BLaER1 (cell line): ENCODE data around the gene TRIM41.

Experiments
- H3K27ac ChIP-seq: shearing (Covaris generic); formaldehyde crosslinking; 2 replicates; pipeline ENCODE4 v1.8.1; 2022
- H3K27me3 ChIP-seq: shearing (Covaris generic); formaldehyde crosslinking; 2 replicates; pipeline ENCODE4 v1.8.1; 2022
- H3K36me3 ChIP-seq: shearing (Covaris generic); formaldehyde crosslinking; 2 replicates; pipeline ENCODE4 v1.8.1; 2022
- H3K4me1 ChIP-seq: shearing (Covaris generic); formaldehyde crosslinking; 2 replicates; pipeline ENCODE4 v1.8.1; 2022
- H3K4me2 ChIP-seq: shearing (Covaris generic); formaldehyde crosslinking; 2 replicates; pipeline ENCODE4 v1.8.1; 2022
- H3K4me3 ChIP-seq: shearing (Covaris generic); formaldehyde crosslinking; 2 replicates; pipeline ENCODE4 v1.8.1; 2022
- H3K9ac ChIP-seq: shearing (Covaris generic); formaldehyde crosslinking; 2 replicates; pipeline ENCODE4 v1.8.1; 2022
- H3K9me3 ChIP-seq: shearing (Covaris generic); formaldehyde crosslinking; 2 replicates; pipeline ENCODE4 v1.8.1; 2022
- H4K20me1 ChIP-seq: shearing (Covaris generic); formaldehyde crosslinking; 2 replicates; pipeline ENCODE4 v1.8.1; 2022
- Cebpa-rat ChIP-seq: shearing (Covaris generic); IDR thresholded peaks from 2 replicates; pipeline ENCODE4 v1.8.1; 2022

Gene TRIM41

GRCh38 chr5:181193656-181194055, 29.4 kb upstream of the TRIM41 start:
- H3K27me3 ChIP-seq: no peaks in the 10 kb centered on the region

GRCh38 chr5:181194489-181195248, 28.4 kb upstream of the TRIM41 start:
- no peak overlapping the region for H3K4me3 ChIP-seq
- TF ChIP-seq Cebpa-rat: no peak
- H3K9me3 ChIP-seq: no peaks in the 10 kb centered on the region
- H3K4me1 ChIP-seq: peaks cover 49% of the 10 kb centered on the region
- no peak overlapping the region for H3K4me2 ChIP-seq
- H3K9ac ChIP-seq: no peak overlapping the region
- H3K36me3 ChIP-seq: peaks cover 13% of the 10 kb centered on the region; the same call in 1 of the 2 replicates
- H3K27ac ChIP-seq: no peak overlapping the region
- H3K27me3 ChIP-seq: 0 out of 2 replicates have a peak, but pooled peaks cover 2% of the 10 kb centered on the region
- H4K20me1 ChIP-seq: no peaks in the 10 kb centered on the region

More at GRCh38 chr5:181193656-181194055, 29.4 kb upstream of the TRIM41 start:
- Histone ChIP-seq H3K27ac (no peak overlapping the region), H3K4me2 (peak overlapping the region; percentile 99), H3K9me3 (no peaks in the 10 kb centered on the region), H3K9ac (no peak overlapping the region), H3K4me1 (peaks cover 41% of the 10 kb centered on the region), H3K4me3 (no peak overlapping the region), H3K36me3 (peaks cover 13% of the 10 kb centered on the region; the same call in 1 of the 2 replicates), H4K20me1 (no peaks in the 10 kb centered on the region)
- TF ChIP-seq Cebpa-rat: no peak

- no peak overlapping the region for H3K9ac ChIP-seq
- H3K9me3 ChIP-seq: no peaks in the 10 kb centered on the region
- no peak overlapping the region for H3K4me3 ChIP-seq
- no peaks in the 10 kb centered on the region for H4K20me1 ChIP-seq
- peaks cover 13% of the 10 kb centered on the region; the same call in 1 of the 2 replicates for H3K36me3 ChIP-seq
- H3K4me2 ChIP-seq: no peak overlapping the region
- H3K27ac ChIP-seq: no peak overlapping the region
- no peak for TF ChIP-seq Cebpa-rat
- 0 out of 2 replicates have a peak, but pooled peaks cover 3% of the 10 kb centered on the region for H3K27me3 ChIP-seq
- peaks cover 49% of the 10 kb centered on the region for H3K4me1 ChIP-seq
Observed at GRCh38 chr5:181195249-181195761, 27.8 kb upstream of the TRIM41 start.

GRCh38 chr5:181197326-181197951, 25.6 kb upstream of the TRIM41 start:
- no peak for TF ChIP-seq Cebpa-rat
- Histone ChIP-seq H4K20me1 (no peaks in the 10 kb centered on the region), H3K27ac (no peak overlapping the region), H3K9ac (no peak overlapping the region), H3K4me3 (no peak overlapping the region), H3K36me3 (peaks cover 13% of the 10 kb centered on the region; the same call in 1 of the 2 replicates), H3K9me3 (no peaks in the 10 kb centered on the region), H3K4me1 (peaks cover 46% of the 10 kb centered on the region), H3K4me2 (peak overlapping the region; percentile 48), H3K27me3 (peaks cover 21% of the 10 kb centered on the region)

GRCh38 chr5:181198106-181198685, 24.9 kb upstream of the TRIM41 start:
- Histone ChIP-seq H3K4me3 (no peak overlapping the region), H3K27me3 (peaks cover 29% of the 10 kb centered on the region), H4K20me1 (no peaks in the 10 kb centered on the region), H3K36me3 (peaks cover 13% of the 10 kb centered on the region; the same call in 1 of the 2 replicates), H3K27ac (no peak overlapping the region), H3K4me1 (peaks cover 38% of the 10 kb centered on the region), H3K4me2 (peak overlapping the region; percentile 48), H3K9ac (no peak overlapping the region), H3K9me3 (no peaks in the 10 kb centered on the region)
- TF ChIP-seq Cebpa-rat: no peak

- H3K4me1 ChIP-seq: peaks cover 30% of the 10 kb centered on the region
- no peak overlapping the region for H3K9ac ChIP-seq
- H3K9me3 ChIP-seq: no peaks in the 10 kb centered on the region
- H3K4me3 ChIP-seq: no peak overlapping the region
- peaks cover 8% of the 10 kb centered on the region; the same call in 1 of the 2 replicates for H4K20me1 ChIP-seq
- H3K36me3 ChIP-seq: peaks cover 13% of the 10 kb centered on the region; the same call in 1 of the 2 replicates
- H3K4me2 ChIP-seq: peak overlapping the region; percentile 48
- H3K27me3 ChIP-seq: peaks cover 37% of the 10 kb centered on the region
- H3K27ac ChIP-seq: no peak overlapping the region
- TF ChIP-seq Cebpa-rat: no peak
Observed at GRCh38 chr5:181198905-181199519, 24.1 kb upstream of the TRIM41 start.

- Histone ChIP-seq H3K36me3 (peaks cover 4% of the 10 kb centered on the region; the same call in 1 of the 2 replicates), H3K4me3 (no peak overlapping the region), H3K27me3 (peaks cover 47% of the 10 kb centered on the region), H3K4me2 (no peak overlapping the region), H3K27ac (no peak overlapping the region), H3K4me1 (peaks cover 37% of the 10 kb centered on the region), H3K9me3 (no peaks in the 10 kb centered on the region), H4K20me1 (peaks cover 14% of the 10 kb centered on the region), H3K9ac (no peak overlapping the region)
- no peak for TF ChIP-seq Cebpa-rat
Observed at GRCh38 chr5:181199881-181200638, 23.0 kb upstream of the TRIM41 start.

- no peak overlapping the region for H3K9ac ChIP-seq
- H3K27me3 ChIP-seq: peaks cover 55% of the 10 kb centered on the region
- H3K9me3 ChIP-seq: no peaks in the 10 kb centered on the region
- H3K27ac ChIP-seq: no peak overlapping the region
- TF ChIP-seq Cebpa-rat: no peak
- H3K4me2 ChIP-seq: no peak overlapping the region
- peaks cover 22% of the 10 kb centered on the region for H4K20me1 ChIP-seq
- H3K36me3 ChIP-seq: no peaks in the 10 kb centered on the region
- H3K4me3 ChIP-seq: no peak overlapping the region
- H3K4me1 ChIP-seq: peaks cover 44% of the 10 kb centered on the region
Observed at GRCh38 chr5:181200816-181201215, 22.3 kb upstream of the TRIM41 start.
